ENCODE data around the gene HYAL1.

HYAL1 gene

DNA sequence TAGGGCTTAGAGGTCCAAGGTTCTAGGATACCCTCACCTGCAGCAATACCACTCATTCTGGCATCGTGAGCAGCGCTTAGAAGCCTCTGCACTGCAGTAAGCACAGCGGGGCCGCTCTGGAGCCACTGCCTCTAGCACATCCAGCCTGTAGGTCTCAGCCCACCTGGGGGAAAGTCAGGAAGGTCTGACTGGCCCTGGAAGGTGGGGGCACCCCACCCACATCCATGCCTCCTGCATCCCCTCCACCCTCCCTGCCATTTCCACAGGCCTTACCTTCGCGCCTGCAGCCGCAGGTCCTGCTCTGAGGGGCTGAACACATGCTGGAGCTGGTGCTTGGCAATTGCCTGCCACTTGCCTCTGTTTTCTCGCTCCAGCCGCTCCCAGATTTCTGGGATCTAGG lies 38.2 kb upstream of the HYAL1 start:
- H3K27me3 Mint-ChIP-seq (ENCODE audit: low read depth): peaks cover 58% of the 10 kb centered on the region
- TF ChIP-seq CTCF (IDR thresholded peaks at IDR 0.05; ENCODE audit: unreplicated experiment in 3 of 3): no peak
- no peak overlapping the region for H3K27ac Mint-ChIP-seq
- H3K4me3 Mint-ChIP-seq: peak overlapping the region in 2 of 3 experiments; percentile 72 to 78
- no peaks in the 10 kb centered on the region for H3K9me3 Mint-ChIP-seq
- peaks cover 34% of the 10 kb centered on the region for H3K4me1 Mint-ChIP-seq
- H3K36me3 Mint-ChIP-seq (ENCODE audit: low read depth): no peaks in the 10 kb centered on the region

GRCh38 chr3:50340448-50341329 lies 37.3 kb upstream of the HYAL1 start, which contains the start of gene RASSF1:
TSS of gene RASSF1 (minus strand) at chr3:50340836. CDS start at chr3:50340805, 31 bp downstream.
- H3K36me3 Mint-ChIP-seq (ENCODE audit: low read depth): no peaks in the 10 kb centered on the region
- TF ChIP-seq CTCF (IDR thresholded peaks at IDR 0.05; ENCODE audit: unreplicated experiment in 3 of 3): no peak
- peaks cover 57% of the 10 kb centered on the region for H3K27me3 Mint-ChIP-seq (ENCODE audit: low read depth)
- H3K4me3 Mint-ChIP-seq: peak within 1 kb of the TSS; percentile 81 to 94 (median 89)
- H3K9me3 Mint-ChIP-seq: no peaks in the 10 kb centered on the region
- peaks cover 34% of the 10 kb centered on the region for H3K4me1 Mint-ChIP-seq
- H3K27ac Mint-ChIP-seq: peak within 1 kb of the TSS; percentile 60 to 96 (median 86)

- Mint-ChIP-seq H3K4me1 (peaks cover 34% of the 10 kb centered on the region), H3K9me3 (no peaks in the 10 kb centered on the region), H3K27me3 (ENCODE audit: low read depth) (peaks cover 52% of the 10 kb centered on the region), H3K27ac (peak overlapping the region in 2 of 3 experiments; percentile 20 to 86), H3K4me3 (peak overlapping the region; percentile 81 to 94 (median 89)), H3K36me3 (ENCODE audit: low read depth) (no peaks in the 10 kb centered on the region)
- no peak for TF ChIP-seq CTCF (IDR thresholded peaks at IDR 0.05; ENCODE audit: unreplicated experiment in 3 of 3)
Measured at GRCh38 chr3:50340147-50340447, 36.7 kb upstream of the HYAL1 start.

DNA sequence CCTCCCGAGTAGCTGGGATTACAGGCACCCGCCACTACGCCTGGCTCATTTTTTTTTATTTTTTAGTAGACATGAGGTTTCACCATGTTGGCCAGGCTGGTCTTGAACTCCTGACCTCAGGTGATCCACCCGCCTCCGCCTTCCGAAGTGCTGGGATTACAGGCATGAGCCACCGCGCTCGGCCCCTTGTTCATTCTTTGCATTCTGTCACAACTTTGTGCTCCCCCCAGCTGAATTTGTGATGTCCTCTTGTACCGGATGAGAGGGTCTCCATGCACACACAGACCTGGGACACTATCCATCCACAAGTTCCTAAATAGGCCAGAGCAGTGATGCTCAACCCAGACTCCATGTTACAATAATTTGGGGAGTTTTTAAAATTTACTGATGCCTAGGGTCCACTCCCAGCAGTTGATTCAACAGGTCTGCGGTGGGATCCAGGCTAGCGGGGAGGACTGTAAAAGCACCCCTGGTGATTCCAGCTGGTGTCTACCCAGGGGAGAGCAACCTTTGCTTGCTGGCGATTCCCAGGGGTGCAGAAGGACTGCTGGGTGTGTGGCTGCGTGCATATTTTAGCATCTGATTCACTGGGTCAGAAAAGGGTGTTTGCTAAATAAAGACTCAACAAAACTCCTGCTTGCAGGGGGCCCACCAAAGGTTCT lies 36.2 kb upstream of the HYAL1 start:
- peak overlapping the region; percentile 81 to 94 (median 89) for H3K4me3 Mint-ChIP-seq
- H3K27ac Mint-ChIP-seq: peak overlapping the region; percentile 34 to 96 (median 86)
- H3K36me3 Mint-ChIP-seq (ENCODE audit: low read depth): no peaks in the 10 kb centered on the region

GRCh38 chr3:50338965-50339364 lies 35.6 kb upstream of the HYAL1 start:
- Mint-ChIP-seq H3K4me1 (peaks cover 41% of the 10 kb centered on the region), H3K27ac (peak overlapping the region; percentile 86 to 97 (median 96)), H3K36me3 (ENCODE audit: low read depth) (no peaks in the 10 kb centered on the region), H3K4me3 (peak overlapping the region; percentile 89 to 95 (median 94)), H3K27me3 (ENCODE audit: low read depth) (peaks cover 47% of the 10 kb centered on the region), H3K9me3 (no peaks in the 10 kb centered on the region)
- TF ChIP-seq CTCF (IDR thresholded peaks at IDR 0.05; ENCODE audit: unreplicated experiment in 3 of 3): no peak

More for the DNA sequence above, 36.2 kb upstream of the HYAL1 start:
- Mint-ChIP-seq H3K9me3 (no peaks in the 10 kb centered on the region), H3K27me3 (ENCODE audit: low read depth) (peaks cover 52% of the 10 kb centered on the region), H3K4me1 (peaks cover 34% of the 10 kb centered on the region)
- TF ChIP-seq CTCF (IDR thresholded peaks at IDR 0.05; ENCODE audit: unreplicated experiment in 3 of 3): no peak

Data from nephron (organoid).